LNCaP clone FGC (cell line): ENCODE data around the gene FBXO10.

ENCODE experiments used
- DNase-seq: peaks from one replicate; pipeline ENCODE4 v3.0.0-alpha.2; 2011; ENCODE audit warnings: low read depth
- H3K4me3 ChIP-seq: 2 replicates; pipeline ENCODE4 v1.5.1; 2011; ENCODE audit warnings: mild to moderate bottlenecking, low read depth, low read length, control low read depth
- CTCF ChIP-seq: IDR thresholded peaks from 2 replicates; pipeline ENCODE4 v1.5.1; 2012; ENCODE audit warnings: mild to moderate bottlenecking; ENCODE audit not compliant: control insufficient read depth, insufficient read depth; ENCODE audit errors: extremely low read depth

The FBXO10 gene

GRCh38 chr9:37562826-37563225 lies 13.4 kb downstream of the FBXO10 start:
- no peak for TF ChIP-seq CTCF
- DNase-seq, result no peak
- H3K4me3 ChIP-seq, result no peak overlapping the region

GRCh38 chr9:37561682-37562081 lies 14.5 kb downstream of the FBXO10 start:
- no peak for DNase-seq
- H3K4me3 ChIP-seq, result no peak overlapping the region
- no peak for TF ChIP-seq CTCF

GRCh38 chr9:37559855-37560592 lies 16.2 kb downstream of the FBXO10 start:
- no peak overlapping the region for H3K4me3 ChIP-seq
- TF ChIP-seq CTCF, result no peak

GRCh38 chr9:37559125-37559524 lies 17.1 kb downstream of the FBXO10 start:
- no peak for TF ChIP-seq CTCF
- no peak overlapping the region for H3K4me3 ChIP-seq
- no peak for DNase-seq

More at GRCh38 chr9:37559855-37560592, 16.2 kb downstream of the FBXO10 start:
- no peak for DNase-seq

GRCh38 chr9:37555786-37556185 lies 20.4 kb downstream of the FBXO10 start:
- DNase-seq, result no peak
- no peak overlapping the region for H3K4me3 ChIP-seq
- no peak for TF ChIP-seq CTCF

- H3K4me3 ChIP-seq, result no peak overlapping the region
- no peak for DNase-seq
- TF ChIP-seq CTCF, result no peak
Observed at GRCh38 chr9:37554318-37554717, 21.9 kb downstream of the FBXO10 start.

- no peak for DNase-seq
- no peak for TF ChIP-seq CTCF
- H3K4me3 ChIP-seq, result no peak overlapping the region
Observed at GRCh38 chr9:37551888-37552287, 24.3 kb downstream of the FBXO10 start.
